GM23338 (cell line): Measurements from ENCODE around the gene WDR49. TPM values are rescaled to one million over a fixed set of nuclear protein-coding genes. Genes with fewer than 3 reads are reported as not detected.

Experiments used
- ATAC-seq: fragments of 200-7000 bp; cut with Tn5 transposase; 3 replicates; pipeline ENCODE4 v1.9.1; 2020
- DNase-seq: peaks from one replicate; pipeline ENCODE4 v3.0.0-alpha.2; 2015; ENCODE audit warnings: low spot score
- H2AFZ ChIP-seq: fragments of 200-600 bp; sonication (generic); 2 replicates; pipeline ENCODE4 v1.8.0; 2016; ENCODE audit warnings: antibody characterized with exemption, mild to moderate bottlenecking, moderate library complexity
- H3F3A ChIP-seq: fragments of 200-600 bp; sonication (generic); replicated peaks from 2 replicates; pipeline ENCODE4 v1.8.0; 2017; ENCODE audit warnings: antibody characterized with exemption, mixed run types, low read depth
- H3K27ac ChIP-seq: fragments of 200-600 bp; sonication (generic); 2 replicates; pipeline ENCODE4 v1.6.1; 2016; ENCODE audit warnings: low read depth
- H3K27me3 ChIP-seq: fragments of 200-600 bp; sonication (generic); 2 replicates; pipeline ENCODE4 v1.8.0; 2016; ENCODE audit warnings: mild to moderate bottlenecking, mixed run types, moderate library complexity; ENCODE audit not compliant: insufficient read depth
- H3K36me3 ChIP-seq: fragments of 200-600 bp; sonication (generic); 2 replicates; pipeline ENCODE4 v1.8.0; 2016; ENCODE audit warnings: mild to moderate bottlenecking; ENCODE audit not compliant: insufficient read depth
- H3K4me1 ChIP-seq: fragments of 200-600 bp; sonication (generic); 2 replicates; pipeline ENCODE4 v1.8.0; 2016; ENCODE audit warnings: mild to moderate bottlenecking, moderate library complexity; ENCODE audit not compliant: insufficient read depth
- H3K4me2 ChIP-seq: fragments of 200-600 bp; sonication (generic); 2 replicates; pipeline ENCODE4 v1.7.1; 2017; ENCODE audit warnings: mixed run types
- H3K4me3 ChIP-seq: fragments of 200-600 bp; sonication (generic); 2 replicates; pipeline ENCODE4 v1.6.1; 2016; ENCODE audit warnings: mixed run types
- H3K79me2 ChIP-seq: fragments of 200-600 bp; sonication (generic); replicated peaks from 2 replicates; pipeline ENCODE4 v1.8.0; 2017; ENCODE audit warnings: mild to moderate bottlenecking; ENCODE audit not compliant: insufficient read depth
- H3K9me2 ChIP-seq: fragments of 200-600 bp; sonication (generic); 2 replicates; pipeline ENCODE4 v1.8.0; 2017; ENCODE audit not compliant: insufficient read depth
- H4K20me1 ChIP-seq: fragments of 200-600 bp; sonication (generic); replicated peaks from 2 replicates; pipeline ENCODE4 v1.8.0; 2017; ENCODE audit warnings: mild to moderate bottlenecking; ENCODE audit not compliant: insufficient read depth
- H3K27ac Mint-ChIP-seq: 2 replicates; pipeline ENCODE4 v1.8.0; 2020; ENCODE audit warnings: inconsistent platforms, mild to moderate bottlenecking, moderate library complexity, mixed read lengths
- H3K27me3 Mint-ChIP-seq: 3 replicates; pipeline ENCODE4 v1.8.0; 2022; ENCODE audit warnings: low read depth, mild to moderate bottlenecking, moderate library complexity, mixed read lengths, inconsistent platforms; ENCODE audit not compliant: insufficient read depth, poor library complexity
- H3K36me3 Mint-ChIP-seq: 3 replicates; pipeline ENCODE4 v1.8.0; 2021; ENCODE audit warnings: low read depth, mild to moderate bottlenecking, inconsistent platforms, moderate library complexity, mixed read lengths
- H3K4me1 Mint-ChIP-seq: 3 replicates; pipeline ENCODE4 v1.8.0; 2020; ENCODE audit warnings: mild to moderate bottlenecking, inconsistent platforms, mixed read lengths
- H3K4me3 Mint-ChIP-seq: 3 replicates; pipeline ENCODE4 v1.8.0; 2021; ENCODE audit warnings: moderate library complexity, mild to moderate bottlenecking, inconsistent platforms, mixed read lengths
- H3K9me3 Mint-ChIP-seq: 3 replicates; pipeline ENCODE4 v1.8.0; 2020; ENCODE audit warnings: moderate library complexity, mild to moderate bottlenecking, inconsistent platforms, mixed read lengths
- CREB1 ChIP-seq: fragments of 250-450 bp; sonication (Bioruptor Pico); IDR thresholded peaks from 2 replicates; pipeline ENCODE4 v1.5.0; 2020; ENCODE audit warnings: low read depth, mild to moderate bottlenecking, moderate library complexity
- CTCF ChIP-seq, 2 experiments: fragments of 200-600 bp in 1 of 2; sonication (generic) in 1 of 2; conservative IDR thresholded peaks; 2 replicates each; pipeline versions ENCODE4 v1.5.1 to v1.6.1; 2016 to 2017; ENCODE audit warnings: antibody characterized with exemption in 2 of 2, low read depth in 2 of 2, mild to moderate bottlenecking in 2 of 2, moderate library complexity in 1 of 2
- ETS1 ChIP-seq: IDR thresholded peaks from 2 replicates; pipeline ENCODE4 v1.6.1; 2016; ENCODE audit warnings: antibody characterized with exemption
- EZH2 ChIP-seq: fragments of 200-600 bp; sonication (generic); IDR thresholded peaks from one replicate; pipeline ENCODE4 v1.8.0; 2017; ENCODE audit warnings: antibody characterized with exemption, mild to moderate bottlenecking, low read depth; ENCODE audit not compliant: unreplicated experiment
- EZH2phosphoT487 ChIP-seq: fragments of 200-600 bp; sonication (generic); IDR thresholded peaks from one replicate; pipeline ENCODE4 v1.8.1; 2018; ENCODE audit warnings: antibody characterized with exemption; ENCODE audit not compliant: unreplicated experiment
- JUNB ChIP-seq: IDR thresholded peaks from one replicate; pipeline ENCODE4 v1.6.1; 2016; ENCODE audit warnings: antibody characterized with exemption; ENCODE audit not compliant: unreplicated experiment
- NANOG ChIP-seq: IDR thresholded peaks from 2 replicates; pipeline ENCODE4 v1.6.1; 2016; ENCODE audit warnings: antibody characterized with exemption, borderline replicate concordance
- POLR2AphosphoS5 ChIP-seq: IDR thresholded peaks from 2 replicates; pipeline ENCODE4 v1.6.1; 2016; ENCODE audit warnings: antibody characterized with exemption, low read depth
- REST ChIP-seq: IDR thresholded peaks from one replicate; pipeline ENCODE4 v1.6.1; 2018; ENCODE audit warnings: antibody characterized with exemption; ENCODE audit not compliant: unreplicated experiment
- STAT1 ChIP-seq: IDR thresholded peaks from one replicate; pipeline ENCODE4 v1.6.1; 2016; ENCODE audit warnings: antibody characterized with exemption; ENCODE audit not compliant: unreplicated experiment
- ZNF114 ChIP-seq: fragments of 250-450 bp; sonication (Bioruptor Pico); IDR thresholded peaks from 2 replicates; pipeline ENCODE4 v1.5.0; 2020; ENCODE audit warnings: mild to moderate bottlenecking, moderate library complexity
- ZNF331 ChIP-seq: fragments of 250-450 bp; sonication (Bioruptor Pico); IDR thresholded peaks from 2 replicates; pipeline ENCODE4 v1.5.0; 2020; ENCODE audit warnings: low read depth, mild to moderate bottlenecking, moderate library complexity
- ZNF462 ChIP-seq: fragments of 250-450 bp; sonication (Bioruptor Pico); IDR thresholded peaks from 2 replicates; pipeline ENCODE4 v1.5.0; 2020; ENCODE audit warnings: mild to moderate bottlenecking, moderate library complexity
- polyA plus RNA-seq: library from polyadenylated mRNA; unstranded; fragments of >200 nt; fragmentation: Nextera tagmentation; extraction: Ambion mirVana; gene quantifications from 2 replicates; pipeline ENCODE4 v1.2.1, GENCODE V29; 2016
- total RNA-seq: library from RNA; depleted of rRNA; stranded (reverse); fragments of >200 nt; shearing (Covaris generic); gene quantifications from 2 replicates; pipeline ENCODE4 v1.2.3, GENCODE V29; 2014

Gene WDR49
- total and polyA plus RNA-seq, 2 experiments from 2014 or later: 1.4 to 1.9 TPM

- Histone ChIP-seq H4K20me1 (no peaks in the 10 kb centered on the region), H3K27ac (no peak overlapping the region; the same call in 1 of the 2 replicates), H3K36me3 (no peaks in the 10 kb centered on the region), H3K9me2 (no peaks in the 10 kb centered on the region), H3K4me2 (no peak overlapping the region; the same call in 1 of the 2 replicates), H3F3A (no peaks in the 10 kb centered on the region), H3K4me3 (no peak overlapping the region), H2AFZ (peak overlapping the region; percentile 2; the same call in 1 of the 2 replicates), H3K27me3 (no peaks in the 10 kb centered on the region), H3K79me2 (no peaks in the 10 kb centered on the region), H3K4me1 (peaks cover 4% of the 10 kb centered on the region; the same call in 1 of the 2 replicates)
- Mint-ChIP-seq H3K36me3 (no peaks in the 10 kb centered on the region), H3K4me3 (no peak overlapping the region), H3K27ac (no peak overlapping the region; the same call in 1 of the 2 replicates), H3K4me1 (peaks cover 10% of the 10 kb centered on the region; the same call in 2 of the 3 replicates), H3K27me3 (no peaks in the 10 kb centered on the region), H3K9me3 (no peaks in the 10 kb centered on the region)
- ATAC-seq (peak; percentile 100), DNase-seq (peak; percentile 42)
- TF ChIP-seq STAT1: no peak
- TF ChIP-seq REST: no peak
- TF ChIP-seq EZH2: no peak
- no peak for TF ChIP-seq ZNF462 (CRISPR knock-in tag)
- TF ChIP-seq CREB1 (CRISPR knock-in tag): no peak
- TF ChIP-seq EZH2phosphoT487: no peak
- TF ChIP-seq JUNB: no peak
- TF ChIP-seq ZNF114 (CRISPR knock-in tag): no peak
- TF ChIP-seq ETS1: no peak
- TF ChIP-seq POLR2AphosphoS5: no peak
- TF ChIP-seq CTCF (conservative IDR thresholded peaks at IDR 0.05; ENCODE audit: low read depth in 2 of 2): no peak
- no peak for TF ChIP-seq ZNF331 (CRISPR knock-in tag)
- TF ChIP-seq NANOG: no peak
Measured at GRCh38 chr3:167575000-167575600, 78.6 kb downstream of the WDR49 start.
